HG03095 (cell line): ENCODE data around the gene MAML2.
A peak's percentile ranks its signal among the peaks of the same experiment; 100 is the strongest.

Experiments
- ATAC-seq: cut with Tn5 transposase; IDR thresholded peaks from one replicate; pipeline ENCODE4 v1.9.1; 2021; ENCODE audit warnings: moderate library complexity; ENCODE audit not compliant: unreplicated experiment

The MAML2 gene

DNA sequence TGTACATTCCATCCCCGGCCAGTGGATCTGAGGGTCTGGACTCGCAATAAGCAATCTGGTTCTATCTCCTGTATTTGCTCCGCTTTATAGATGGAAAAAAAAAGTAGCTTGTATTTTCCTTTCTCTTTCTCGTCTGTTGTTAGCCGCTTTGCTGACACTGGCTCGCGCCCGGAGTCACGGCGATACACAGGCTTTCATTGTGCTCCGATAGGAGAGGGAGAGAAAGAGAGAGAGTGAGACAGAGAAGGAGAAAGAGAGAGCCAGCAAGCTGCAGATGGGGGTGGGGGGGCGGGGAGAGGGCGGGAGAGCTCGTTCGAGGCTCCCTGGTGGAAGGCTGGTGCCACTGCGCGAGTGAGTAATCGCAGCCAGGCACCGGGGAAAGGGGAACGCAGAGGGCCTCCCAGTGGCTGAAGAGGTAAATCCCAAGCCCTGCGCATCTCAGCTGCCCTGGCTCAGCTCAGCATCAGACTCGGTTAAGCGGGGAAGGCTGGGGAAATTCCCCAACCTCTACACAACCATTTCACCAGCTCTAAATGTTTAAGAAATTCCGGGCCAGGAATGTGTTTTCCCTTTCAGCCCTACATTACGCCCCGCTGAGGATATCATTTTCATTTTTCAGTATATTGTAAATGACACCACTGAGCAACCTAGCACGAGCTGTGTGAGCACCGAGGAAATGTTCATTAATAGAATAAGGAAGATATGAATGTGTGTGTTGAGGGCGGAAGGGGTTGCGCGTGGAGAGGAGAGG lies at the start of gene MAML2:
MAML2 (minus strand) TSS at position 235 of the 751 bp plus-strand sequence. CDS start 1,300 bp downstream, outside the sequence.
- peak; percentile 84 for ATAC-seq

DNA sequence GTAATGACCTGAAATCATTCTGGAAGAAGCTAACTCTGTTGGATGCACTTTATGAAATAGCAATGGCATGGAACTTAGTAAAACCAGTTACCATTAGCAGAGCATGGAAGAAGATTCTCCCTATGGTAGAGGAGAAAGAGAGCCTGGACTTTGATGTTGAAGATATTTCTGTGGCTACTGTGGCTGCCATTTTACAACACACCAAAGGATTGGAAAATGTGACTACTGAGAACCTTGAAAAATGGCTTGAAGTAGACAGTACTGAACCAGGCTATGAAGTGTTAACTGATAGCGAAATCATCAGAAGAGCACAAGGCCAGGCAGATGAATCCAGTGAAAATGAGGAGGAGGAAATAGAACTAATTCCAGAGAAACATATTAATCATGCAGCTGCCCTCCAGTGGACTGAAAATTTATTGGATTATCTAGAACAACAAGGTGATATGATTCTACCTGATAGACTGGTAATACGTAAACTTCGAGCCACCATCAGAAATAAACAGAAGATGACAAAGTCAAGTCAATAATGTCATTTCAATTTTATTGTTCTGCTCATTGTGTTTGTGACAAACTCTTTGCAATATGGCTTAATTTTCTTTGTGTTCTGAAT lies 48.8 kb upstream of the MAML2 start:
- no peak for ATAC-seq

DNA sequence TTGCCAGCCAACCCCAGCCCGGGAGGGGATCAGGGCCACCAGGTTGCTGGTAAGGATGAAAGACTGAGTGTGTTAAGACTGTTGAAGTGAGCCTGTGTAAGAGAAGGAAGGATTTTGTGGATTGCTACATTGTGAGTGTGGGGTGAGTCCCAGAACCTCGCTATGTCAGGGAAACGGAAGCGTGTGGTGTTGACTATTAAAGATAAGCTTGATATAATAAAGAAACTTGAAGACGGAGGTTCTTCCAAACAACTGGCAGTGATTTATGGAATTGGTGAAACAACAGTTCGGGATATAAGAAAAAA lies 47.4 kb upstream of the MAML2 start:
- ATAC-seq, result no peak

DNA sequence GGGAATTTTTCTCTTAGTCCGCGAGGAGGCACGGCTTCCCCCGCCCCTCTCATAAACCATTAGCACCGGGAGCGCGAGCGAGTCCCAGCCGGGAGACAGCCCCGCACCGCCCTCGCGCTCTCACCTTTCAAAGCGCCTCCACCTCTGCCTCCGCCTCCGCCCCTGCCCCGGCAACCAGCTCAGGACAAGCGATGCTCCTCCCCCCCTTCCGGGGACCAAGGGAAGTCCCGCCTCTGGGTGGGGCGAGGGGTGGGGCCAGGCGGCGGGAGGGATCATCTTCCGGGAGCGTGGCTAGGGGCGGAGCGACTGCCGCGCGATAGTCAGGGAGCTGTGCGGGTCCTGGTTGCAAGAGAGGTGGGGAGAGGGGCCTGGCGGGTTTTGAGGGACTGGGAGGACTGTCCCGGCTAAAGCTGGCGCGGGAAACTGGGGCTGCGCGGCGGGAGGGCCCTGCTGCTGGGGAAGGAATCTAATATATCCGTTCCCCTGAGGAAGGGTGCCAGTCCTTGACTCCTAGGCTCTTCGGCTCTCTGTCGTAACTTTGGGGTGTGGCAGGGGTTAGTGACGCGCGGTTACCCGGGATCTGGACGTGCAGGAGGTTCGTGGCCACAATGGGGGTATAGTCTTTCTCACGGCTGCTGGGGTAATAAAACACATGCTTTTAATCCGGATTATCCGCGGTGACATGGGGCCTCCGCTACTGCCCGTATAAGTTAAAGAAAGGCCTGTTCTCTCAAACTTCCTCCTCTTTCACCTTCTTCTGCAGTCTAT lies 46.9 kb upstream of the MAML2 start, which contains the start of the genes CCDC82 and JRKL:
CCDC82 (minus strand) TSS at position 193 of the 768 bp plus-strand sequence. CDS start 5,165 bp downstream, outside the sequence.
JRKL (plus strand) TSS at position 294 of the 768 bp plus-strand sequence. CDS start 637 bp downstream, outside the sequence.
- ATAC-seq, result peak; percentile 93

DNA sequence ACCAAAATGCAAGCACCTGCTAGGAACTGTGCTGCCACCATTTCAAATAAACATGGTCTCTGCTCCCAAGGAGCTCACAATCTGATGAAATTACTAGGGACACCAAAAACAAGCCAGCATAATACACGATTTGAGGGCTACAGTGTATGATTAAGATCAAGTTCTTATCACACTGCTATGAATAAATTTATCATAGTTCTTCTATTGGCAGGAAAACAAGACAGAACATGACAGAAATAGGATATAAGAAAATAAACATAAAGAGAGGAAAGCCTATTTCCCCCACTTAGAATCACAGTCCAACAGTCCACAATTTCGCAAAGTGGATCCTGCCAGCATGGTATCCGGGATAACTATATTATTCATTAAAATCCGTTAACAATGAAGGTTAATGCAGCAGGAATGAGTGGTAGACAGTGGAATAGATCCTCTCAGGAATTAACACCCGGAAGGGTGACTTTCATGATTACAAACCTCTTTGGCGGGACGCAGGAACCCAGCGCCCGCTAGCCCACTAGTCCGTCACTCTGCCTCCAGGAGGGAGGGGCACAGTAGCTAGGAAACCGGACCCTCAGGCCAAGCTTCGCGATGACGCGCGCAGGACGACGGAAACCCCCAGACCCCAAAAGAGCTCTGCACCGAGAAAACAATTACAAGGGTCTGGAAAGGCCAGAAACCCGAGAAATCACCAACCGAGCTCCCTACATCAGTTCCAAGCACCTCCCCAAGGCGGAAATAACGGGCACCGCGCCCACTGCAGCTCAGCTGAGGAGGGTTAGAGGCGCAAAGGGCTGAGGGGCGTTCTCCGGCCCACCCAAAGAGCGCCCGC lies 46.1 kb upstream of the MAML2 start:
- peak; percentile 38 for ATAC-seq

DNA sequence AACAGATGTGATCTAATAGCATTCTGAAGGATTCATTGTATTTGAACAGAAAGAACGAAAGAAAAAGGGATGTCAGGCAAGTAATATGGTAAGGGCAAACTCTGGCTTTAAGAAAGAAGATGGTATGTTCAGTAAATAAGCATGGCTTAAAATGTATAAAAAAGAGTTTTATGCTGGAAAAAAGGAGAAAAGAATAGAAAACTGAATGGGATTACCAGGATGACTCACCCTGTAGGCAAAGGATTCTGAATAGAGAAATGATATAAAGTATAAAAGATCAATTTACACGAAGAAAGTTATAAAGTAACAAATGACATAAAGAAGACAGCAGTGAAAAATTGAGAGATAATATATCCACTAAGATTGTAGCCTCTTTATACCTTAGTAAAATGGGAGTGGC lies 42.2 kb upstream of the MAML2 start:
- no peak for ATAC-seq

DNA sequence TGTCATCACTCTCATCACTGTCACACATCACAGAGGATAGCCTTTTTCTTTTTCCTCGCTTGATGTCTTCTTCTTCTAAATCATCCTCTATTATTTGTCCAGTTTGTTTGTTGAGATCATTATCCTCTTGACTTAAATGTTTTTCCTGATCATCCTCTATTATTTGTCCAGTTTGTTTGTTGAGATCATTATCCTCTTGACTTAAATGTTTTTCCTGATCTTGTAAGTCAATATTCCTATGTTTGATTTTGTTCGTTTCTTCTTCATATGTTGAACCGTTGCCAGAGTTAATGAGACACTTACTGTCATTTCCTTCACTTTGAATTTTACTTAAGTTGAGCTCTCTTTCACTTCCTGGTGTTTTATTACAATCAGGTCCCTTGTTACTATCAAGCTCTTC lies 41.2 kb upstream of the MAML2 start:
- ATAC-seq, result no peak

DNA sequence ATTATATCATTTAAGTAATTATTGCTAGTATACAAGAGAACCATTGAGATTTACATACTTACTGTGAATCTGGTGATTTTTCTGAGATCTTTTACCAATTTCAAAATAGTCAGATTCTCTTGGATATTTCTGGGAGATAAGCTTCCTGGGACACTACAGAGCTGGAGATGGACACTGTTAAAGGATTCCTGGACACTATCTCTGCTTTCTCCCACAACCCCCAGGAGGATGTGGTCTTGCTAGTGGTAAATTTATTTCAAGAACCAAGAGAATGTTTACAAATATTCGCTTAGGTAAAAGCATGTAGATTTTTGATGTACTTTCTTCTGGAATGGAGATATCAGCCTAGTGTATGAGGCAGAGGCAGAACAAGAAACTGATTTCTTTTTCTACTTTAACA lies 33.8 kb upstream of the MAML2 start:
- ATAC-seq, result no peak

DNA sequence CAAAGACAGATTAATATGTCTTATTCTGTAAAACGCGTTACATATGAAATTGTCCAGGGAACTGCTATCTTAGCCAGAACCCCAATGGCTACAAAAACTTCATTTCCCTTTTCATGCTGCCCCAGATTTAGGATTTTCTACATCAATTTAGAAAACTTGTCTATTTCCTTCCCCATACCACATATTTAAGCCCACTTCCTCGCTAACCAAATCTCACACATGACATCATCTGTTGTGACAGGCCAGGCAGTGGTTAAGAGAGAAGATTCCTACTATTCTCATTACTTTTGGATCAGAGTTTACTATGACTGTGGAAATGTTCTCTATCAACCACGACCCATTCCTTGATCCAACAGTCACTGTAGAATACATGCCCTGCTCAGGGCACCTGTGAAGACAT lies 30.8 kb upstream of the MAML2 start:
- ATAC-seq, result no peak

DNA sequence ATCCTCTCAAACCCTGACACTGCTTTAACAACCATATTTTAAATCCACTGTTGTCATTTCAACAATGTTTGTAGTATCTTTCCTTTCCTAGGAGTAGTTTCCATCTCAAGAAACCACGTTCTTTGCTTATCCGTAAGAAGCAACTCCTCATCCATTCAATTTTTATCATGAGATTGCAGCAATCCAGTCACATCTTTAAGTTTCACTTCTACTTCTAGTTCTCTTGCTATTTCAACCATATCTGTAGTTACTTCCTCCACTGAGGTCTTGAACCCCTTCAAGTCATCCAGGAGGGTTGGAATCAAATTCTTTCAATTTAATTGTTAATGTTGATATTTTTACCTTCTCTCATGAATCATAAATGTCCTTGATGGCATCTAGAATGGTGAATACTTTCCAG lies 24.3 kb upstream of the MAML2 start:
- ATAC-seq, result no peak

DNA sequence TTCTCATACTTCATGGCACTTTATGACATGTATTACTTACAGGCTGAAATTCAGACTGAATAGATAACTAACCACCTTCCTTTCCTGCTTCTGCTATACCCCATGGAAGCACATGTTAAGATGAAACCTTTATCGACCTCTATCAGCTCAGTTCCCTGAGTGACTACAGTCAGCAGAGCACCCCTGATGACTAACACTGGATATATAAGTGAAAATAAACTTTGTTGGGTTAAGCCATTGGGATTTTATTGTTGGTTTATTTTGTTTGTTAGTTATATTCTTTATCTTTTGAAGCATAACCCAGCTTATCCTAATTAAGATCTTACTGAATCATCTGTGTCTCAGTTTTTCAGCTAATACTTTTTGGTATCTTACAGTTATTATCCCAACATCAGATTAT lies 23.0 kb upstream of the MAML2 start:
- ATAC-seq, result no peak

DNA sequence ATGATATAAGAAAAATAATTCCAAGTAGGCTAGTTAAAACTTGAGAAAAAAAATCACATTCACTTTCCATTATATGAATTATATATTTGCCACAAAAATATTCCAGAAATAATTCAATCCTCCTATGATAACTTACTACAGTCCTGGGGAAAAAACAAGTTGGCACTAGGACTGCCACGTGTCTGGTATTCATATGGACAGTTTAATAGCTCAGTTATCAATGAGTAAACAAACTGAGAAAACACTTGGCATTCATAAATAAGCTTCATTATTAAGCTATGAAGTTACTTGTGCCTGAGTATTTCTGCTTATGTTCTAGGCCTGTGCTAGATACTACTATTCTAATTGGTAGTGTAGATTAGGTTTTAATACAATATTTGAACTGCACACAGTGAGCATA lies 22.5 kb upstream of the MAML2 start:
- ATAC-seq, result no peak

DNA sequence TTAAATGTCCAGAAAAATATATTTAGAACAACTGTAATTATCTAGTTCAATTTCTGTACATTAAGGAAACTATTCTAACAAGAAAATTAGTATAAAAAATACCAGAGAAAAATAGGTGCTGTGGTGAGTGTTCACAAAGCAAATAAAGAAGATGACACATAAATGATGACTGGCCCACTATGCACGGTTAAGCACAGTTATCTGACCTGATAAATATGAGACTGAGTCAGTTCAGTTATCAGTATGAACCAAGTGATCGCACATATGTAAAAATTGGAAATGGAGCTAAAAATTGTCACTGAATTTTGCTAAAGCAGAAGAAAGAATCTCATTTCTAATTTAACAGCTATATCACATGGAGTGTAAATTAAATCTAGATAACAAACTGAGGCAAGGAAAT lies 18.8 kb upstream of the MAML2 start:
- no peak for ATAC-seq

DNA sequence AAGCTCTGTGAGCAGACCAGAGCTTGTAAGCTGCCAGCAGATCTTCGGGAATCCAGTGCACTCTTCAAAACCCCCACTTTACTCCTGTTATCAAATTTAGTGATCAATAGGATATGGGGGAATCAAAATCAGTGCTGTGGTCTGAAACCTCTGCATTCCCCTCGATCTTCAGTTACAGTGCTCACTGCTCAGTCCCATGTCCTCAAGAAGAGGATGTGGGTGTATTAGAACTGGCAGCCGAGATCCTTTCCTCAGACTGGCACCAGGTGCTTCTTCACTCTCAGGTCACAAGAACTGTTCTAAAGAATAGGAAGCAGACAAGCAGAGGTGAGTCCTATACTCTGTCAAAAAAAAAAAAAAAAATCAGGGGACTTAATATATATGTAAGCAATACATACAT lies 15.3 kb upstream of the MAML2 start:
- no peak for ATAC-seq

DNA sequence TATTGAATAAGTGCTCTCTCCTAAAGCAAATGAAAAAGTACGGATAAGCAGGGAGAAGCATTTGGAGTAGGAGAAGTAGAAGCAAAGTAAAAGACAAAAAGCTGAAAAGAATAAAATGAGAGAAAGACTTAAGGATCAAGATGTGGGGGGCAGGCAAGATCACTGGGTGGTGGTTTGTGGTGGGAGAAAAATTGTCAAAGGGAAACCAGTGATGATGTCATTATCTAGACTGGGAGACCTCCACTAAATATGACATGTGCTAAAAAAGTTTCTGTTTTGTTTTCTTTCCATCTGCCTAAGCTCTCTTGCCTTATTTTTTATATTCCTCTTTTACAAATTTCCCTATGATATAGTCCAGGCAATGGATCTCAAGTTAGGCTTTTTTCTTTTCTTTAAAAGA lies 14.8 kb upstream of the MAML2 start:
- no peak for ATAC-seq

DNA sequence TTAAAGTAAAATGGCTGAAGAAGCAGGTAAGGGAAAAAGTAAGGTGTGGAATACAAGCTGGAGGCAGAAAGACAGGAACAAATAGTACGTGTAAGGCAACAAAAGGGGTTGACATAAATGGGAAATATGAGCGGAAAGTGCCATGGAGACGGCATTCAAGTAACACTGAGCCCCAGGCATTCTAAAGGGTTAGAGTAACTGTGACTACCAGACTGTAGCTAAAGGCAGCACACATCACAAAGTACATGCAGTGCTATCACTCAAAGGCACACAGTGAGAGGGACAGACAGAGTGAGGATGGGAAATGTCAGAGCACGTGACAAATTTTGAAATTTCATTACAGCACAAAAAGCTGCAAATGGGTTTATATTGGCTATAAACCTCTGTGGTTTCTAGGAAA lies 13.9 kb upstream of the MAML2 start:
- no peak for ATAC-seq

DNA sequence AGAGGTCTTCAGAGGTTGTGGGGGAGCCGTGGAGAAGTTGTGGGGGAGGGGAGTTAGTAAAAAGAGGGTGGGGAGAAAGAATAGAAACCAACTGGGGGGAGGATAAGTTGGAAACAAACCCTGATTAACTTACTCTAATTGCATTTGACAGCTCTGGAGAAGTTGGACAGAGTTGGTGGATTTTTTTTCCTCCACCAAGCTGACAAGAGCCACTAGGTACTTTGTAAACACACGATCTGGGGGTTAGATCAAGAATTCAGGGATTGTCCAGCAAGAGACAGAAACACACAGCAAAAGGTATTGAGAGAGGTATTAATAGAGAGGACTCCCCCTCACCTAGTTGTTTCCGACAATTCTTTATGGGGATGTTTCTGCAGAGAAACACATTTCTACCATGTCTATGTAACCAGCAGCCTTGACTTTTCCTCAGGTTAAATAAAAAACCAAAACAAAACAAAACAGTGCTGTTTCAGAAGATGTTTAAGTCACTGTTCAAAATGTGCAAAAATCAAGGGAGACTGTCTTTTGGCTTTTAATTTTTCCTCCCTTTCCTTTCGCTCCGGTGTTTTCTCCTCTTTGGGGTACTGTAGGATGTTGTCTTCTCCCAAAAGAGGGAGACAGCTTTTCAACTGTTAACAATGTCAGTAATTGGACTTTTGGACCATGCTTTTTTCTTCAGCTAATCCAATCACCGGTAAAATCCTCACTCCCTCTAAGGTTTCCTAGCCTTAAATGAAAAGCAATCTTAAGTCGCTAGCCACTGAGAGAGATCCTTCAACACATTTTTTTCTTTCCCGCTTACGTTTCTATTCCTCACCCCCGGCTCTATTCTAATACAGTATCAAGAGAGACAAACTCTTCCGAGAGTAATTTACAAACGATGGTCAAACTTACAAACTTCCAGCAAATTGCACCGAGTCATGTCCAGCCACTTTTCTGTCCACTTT lies 708 bp downstream of the MAML2 start:
- no peak for ATAC-seq

DNA sequence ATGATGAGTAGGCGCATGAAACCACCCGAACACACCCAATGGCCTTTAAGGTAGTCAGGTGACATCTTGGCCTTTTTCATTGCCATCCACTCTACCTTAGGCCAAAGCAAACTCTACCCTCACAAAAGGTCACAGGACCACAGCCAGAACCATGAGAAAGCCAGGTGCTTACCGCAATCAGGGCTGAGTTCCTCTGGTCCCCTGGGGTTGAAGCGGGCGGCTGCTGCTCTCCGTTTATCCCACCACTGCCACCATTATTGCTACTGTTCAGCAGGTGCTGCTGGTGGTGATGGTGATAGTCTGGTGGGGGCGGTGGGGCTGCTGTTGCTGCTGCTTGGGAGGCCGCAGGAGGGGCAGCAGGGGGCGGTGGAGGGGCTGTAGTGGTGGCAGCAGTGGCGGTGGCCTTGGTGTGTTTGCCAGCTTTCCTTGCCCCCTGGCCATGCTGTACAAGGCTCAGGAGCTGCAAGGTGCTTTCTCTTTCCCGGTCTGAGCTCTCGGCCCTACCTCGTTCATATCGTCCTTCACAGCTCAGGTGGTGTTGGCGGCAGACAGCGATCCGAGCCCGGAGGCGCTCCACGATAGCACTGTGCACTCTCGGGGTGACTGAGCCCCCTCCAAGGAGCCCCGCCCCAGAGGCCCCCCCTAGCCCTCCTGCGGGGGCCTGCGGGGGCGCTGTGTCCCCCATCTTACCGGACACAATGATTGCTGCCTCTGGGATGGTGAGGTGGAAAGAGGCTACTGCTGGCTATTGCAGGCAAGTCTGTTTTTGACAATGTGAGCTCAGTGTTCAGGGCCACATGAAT lies 1.6 kb downstream of the MAML2 start:
- peak; percentile 33 for ATAC-seq

DNA sequence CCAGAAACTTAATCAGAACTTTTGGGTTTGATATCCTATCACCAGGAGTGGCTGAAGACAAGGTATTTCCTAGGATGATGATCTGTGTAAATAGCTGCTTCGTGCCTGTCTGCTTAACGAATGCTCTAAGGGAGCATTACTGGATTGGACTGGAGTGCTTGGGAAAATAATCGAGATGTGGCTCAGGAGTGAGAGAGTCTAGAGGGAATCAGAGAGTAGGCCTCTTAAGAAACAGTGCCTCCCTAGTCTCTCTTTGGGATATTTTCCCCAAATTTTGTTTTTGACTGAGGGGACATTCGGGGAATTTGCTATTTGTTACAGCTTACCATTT lies 2.5 kb downstream of the MAML2 start:
- no peak for ATAC-seq
